ENCODE data around the gene HCRTR1.

The HCRTR1 gene

DNA sequence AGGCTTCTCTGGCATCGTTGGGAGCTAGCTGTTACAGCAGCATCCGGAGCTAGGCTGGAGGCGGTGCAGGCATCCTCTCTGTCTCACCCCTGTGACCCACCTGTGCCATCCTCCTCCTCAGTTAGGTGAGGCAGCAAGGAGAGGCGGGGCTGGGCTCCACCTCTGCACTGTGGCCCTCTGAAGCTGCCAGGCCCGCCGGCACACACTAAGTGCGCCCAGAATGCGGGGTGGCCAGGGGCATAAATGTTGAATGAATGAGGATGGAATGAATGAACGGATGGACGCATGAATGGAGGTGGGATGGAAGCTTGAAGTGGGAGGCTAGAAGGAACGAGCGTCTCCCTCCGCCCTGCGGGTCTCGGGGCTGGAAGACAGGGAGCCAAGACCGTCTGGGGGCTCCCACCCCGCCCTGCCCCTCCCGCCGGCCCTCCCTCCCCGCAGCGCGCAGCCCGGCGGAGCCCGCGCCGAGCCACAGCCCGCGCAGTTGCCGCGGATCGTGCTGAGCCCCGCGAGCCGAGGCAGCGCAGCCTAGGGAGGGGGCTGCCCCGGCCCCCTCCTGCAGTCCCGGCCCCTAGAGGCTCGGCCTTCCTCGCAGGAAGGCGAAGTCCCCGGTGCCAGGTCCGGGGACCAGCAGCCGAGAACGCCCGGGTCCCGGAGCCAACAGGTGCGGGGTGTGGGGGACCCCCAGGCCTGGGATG lies at the start of gene HCRTR1:
Gene HCRTR1 (plus strand): TSS at position 472 of the 698 bp plus-strand sequence. CDS start 1,504 bp downstream, outside the sequence.
- DNase-seq (ENCODE audit: low read depth) = no peak

DNA sequence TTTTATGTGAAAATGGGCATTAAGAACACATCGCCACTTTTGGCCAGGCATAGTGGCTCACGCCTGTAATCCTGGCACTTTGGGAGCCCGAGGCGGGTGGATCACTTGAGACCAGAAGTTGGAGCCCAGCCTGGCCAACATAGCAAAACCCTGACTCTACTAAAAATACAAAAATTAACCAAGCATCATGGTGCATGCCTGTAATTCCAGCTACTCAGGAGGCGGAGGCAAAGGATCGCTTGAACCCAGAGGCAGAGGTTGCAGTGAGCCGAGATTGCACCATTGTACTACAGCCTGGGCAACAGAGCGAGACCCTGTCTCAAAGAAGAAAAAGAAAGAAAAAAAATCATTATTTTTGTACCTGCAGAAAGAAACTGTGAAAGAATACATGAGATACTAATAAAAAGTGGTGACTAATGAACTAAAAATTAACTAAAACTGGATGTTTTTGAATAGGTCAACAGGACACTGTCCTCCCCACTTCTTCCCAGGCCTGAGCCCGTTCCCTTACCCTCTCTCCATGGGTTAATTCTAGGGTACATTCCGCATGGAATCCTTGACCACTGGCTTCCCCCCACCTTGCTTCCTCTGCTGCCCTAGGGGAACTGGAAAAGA lies 49.4 kb upstream of the HCRTR1 start:
- DNase-seq (ENCODE audit: low read depth) = no peak

DNA sequence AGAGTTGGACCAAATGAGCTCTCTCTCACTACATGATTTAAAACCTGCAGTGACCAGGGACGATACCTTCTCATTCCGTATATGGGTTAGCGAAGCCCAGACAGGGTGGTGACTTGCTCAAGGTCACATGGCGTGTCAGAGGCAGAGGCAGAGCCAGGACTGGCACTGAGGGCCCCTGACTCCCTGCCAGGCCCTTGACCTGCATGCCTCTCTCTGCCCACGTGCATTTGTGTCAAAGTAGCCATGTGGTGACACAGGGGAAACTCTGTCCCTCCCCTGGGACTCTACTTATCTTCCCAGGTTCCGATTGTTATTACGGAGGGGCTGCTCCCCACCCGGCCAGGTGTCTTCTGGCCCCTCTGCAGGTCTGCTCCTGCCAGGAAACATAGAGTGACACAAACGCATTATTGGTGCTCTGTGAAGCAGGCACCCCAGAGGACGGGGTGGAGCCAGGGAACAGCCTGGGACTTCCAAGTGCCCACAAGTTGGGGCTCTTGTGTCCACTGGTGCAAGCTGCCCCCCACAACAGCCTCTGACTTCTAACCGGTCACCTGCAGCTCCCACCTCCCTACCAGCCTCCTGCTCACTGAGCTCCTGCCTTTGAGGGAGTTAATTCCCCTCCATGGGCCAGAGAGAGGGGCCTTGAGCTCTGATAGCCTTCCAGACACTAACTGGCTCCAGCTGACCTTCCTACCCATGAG lies 48.4 kb upstream of the HCRTR1 start:
- DNase-seq (ENCODE audit: low read depth) = no peak

DNA sequence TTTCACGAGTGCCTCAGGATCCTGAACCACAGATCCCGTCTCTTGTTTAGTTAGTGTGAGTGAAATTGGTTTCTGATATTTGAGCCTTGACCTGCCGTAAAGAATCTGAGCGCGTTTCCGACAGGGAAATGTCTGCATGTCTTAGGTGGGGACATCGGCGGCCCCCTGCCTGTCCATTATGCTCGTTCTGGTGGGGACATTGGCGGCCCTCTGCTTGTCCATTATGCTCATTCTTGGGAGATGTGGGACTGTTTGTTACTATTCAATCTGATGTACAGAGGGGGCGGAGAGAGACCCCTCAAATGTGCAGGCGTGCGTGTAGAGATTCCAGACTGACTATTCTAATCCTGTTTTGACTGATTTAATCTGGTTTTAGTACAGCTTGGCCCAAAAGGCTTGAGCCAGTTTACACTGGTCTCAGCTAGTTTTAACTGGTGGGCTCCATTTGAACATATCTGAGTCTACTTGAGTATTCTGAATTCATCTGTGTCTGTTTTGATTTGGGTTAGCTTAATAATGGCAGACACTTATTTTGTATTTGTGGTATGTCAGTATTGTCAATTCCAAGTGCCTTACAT lies 47.8 kb upstream of the HCRTR1 start:
- DNase-seq (ENCODE audit: low read depth) = no peak

DNA sequence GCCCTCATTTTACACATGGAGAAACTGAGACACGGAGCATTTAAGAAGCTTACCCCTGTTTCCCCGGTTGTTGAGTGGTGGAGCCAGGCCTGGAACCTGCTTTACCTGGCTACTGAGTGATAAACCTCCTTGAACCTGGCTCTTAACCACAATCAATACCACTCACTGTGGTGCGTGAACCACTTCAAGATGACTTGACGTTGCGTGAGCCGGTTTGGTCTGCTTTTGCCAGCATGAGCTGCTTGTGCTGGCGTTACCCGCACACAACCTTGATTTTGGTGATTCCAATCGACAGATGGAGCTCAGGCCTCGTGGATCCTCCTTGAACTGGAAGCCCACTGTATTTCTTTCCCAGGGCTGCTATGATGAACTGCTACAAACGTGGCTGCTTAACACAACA lies 47.3 kb upstream of the HCRTR1 start:
- DNase-seq (ENCODE audit: low read depth) = no peak

DNA sequence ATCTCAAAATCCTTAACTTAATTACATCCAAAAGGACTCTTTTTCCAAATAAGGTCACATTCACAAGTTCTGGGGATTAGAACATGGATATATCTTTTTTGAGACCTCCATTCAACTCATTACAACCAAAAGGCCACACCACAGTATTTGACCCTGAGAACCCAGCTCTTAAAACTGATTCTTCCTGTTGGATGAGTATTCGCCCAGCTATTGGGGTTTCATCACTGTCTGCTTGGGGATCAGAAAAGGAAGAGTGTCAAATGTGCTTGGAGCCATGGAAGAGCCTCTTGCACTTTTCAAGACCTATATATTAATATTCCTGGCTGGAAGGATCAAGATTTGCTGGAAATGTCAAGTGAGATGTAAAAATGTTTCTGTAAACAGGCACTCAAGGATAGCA lies 46.6 kb upstream of the HCRTR1 start:
- no peak for DNase-seq (ENCODE audit: low read depth)

DNA sequence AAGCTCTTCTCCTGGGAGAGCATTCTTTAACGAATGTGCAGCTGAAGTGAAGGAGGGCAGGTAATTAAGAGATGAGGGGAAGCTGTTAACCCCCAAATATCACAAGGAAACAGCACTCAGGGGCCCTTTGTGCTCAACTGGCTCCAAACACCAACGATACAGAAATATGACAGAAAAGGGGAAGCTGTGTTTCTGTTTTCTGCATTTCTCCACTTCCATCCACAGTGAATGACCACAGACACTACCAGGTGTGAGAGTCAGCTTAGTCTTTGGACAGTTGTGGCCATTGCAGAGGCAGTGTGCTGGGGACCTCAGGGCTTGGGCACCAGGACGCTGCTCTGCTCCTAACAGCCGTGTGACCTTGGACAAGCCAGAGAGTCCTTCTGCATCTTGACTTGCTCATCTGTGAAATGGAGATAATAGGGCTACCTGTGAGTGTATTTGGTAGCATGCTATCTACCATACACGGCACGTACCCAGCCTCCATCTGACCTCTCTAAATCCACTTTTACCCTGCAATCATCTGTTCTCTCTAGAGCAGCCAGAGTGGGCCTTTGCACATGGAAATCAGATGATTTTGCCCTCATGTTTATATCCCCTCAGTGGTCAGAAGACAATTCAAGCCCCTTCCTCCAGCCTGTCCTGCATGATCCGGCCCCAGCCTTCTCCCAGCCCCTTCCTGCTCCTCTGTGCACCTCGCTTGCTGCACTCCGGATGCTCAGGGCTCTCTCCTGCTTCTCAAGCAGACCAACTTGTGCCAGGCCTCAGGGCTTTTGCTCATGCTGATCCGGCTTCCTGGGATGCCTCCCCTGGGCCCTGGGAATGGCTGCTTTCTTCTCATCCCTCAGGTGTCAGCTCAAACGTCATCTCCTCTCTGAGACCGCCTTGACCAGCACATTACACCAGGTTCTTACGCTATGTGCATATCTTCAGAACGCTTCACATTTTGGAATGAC lies 45.9 kb upstream of the HCRTR1 start:
- no peak for DNase-seq (ENCODE audit: low read depth)

DNA sequence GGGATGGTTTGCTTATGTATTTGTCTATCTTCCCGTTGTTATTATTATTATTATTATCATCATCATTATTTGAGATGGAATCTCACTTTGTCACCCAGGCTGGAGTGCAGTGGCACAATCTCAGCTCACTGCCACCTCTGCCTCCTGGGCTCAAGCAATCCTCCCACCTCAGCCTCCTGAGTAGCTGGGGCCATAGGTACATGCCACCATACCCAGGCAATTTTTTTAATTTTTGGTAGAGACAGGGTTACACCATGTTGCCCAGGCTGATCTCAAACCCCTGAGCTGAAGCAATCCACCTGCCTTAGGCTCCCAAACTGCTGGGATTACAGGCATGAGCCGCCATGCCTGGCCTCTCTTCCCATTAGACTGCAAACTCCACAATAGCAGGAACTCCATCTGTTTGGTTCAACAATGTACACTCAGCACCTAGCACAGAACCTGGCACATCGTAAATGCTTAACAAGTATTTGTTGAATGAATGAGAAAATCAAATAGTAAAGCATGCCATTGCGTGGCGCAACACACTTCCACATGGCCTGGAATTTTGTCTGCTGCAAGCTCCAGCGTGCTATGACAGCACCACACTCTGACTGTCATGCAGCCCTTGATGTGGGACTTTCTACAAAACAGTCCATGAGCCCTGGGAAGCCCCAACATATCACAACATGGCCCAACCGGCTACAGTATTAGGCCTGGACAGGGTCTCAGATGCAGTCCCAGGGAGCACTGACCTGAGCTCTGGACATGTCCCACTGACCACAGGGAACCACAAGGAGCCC lies 45.0 kb upstream of the HCRTR1 start:
- DNase-seq (ENCODE audit: low read depth) = no peak

DNA sequence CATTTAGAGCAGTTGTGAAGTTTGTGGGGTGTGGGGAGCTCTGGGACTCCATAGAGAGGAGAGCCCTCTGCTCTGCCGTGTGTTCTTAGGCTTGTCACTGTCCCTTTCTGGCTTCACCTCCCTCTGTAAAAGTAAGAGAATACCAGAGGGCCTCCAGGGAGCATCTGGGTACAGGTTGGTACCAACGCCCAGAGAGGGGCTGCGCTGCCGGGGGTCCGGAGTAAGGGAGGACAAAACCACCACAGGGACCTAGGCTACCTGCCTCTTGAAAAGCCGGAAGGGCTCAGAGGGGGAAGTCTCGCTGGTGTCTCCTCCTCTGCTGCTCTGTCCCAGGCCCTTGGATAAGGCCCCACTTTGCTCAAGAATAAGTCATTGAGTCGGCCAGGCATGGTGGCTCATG lies 44.2 kb upstream of the HCRTR1 start:
- no peak for DNase-seq (ENCODE audit: low read depth)

DNA sequence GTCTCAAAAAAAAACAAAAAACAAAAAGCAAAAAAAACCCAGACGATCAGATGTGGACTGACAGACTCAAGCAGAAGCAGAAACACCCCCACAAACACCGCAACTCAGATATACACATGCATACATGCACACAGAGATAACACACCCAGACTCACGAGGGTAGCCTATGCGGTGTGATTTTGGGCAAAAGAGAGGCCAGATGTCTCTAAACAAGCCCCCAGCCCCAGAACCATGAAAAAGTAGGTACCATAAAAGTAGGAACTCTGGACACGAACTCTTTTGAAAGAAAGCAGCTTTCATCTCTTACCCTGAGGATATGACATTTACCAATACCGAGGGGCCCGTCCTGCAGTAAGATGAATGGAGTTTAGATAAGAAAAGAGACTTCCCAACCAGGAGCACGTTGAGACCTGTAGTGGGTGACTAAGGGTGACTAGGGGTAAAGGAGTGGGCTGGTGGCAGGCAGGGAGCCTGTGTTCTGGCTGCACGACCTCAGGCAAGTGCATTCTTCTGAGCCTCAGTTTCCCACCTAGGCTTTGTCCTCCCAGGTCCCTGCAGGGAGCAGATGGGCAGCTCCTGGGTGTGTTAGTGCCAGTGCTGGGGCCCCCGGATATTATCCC lies 42.6 kb upstream of the HCRTR1 start:
- DNase-seq (ENCODE audit: low read depth) = no peak

DNA sequence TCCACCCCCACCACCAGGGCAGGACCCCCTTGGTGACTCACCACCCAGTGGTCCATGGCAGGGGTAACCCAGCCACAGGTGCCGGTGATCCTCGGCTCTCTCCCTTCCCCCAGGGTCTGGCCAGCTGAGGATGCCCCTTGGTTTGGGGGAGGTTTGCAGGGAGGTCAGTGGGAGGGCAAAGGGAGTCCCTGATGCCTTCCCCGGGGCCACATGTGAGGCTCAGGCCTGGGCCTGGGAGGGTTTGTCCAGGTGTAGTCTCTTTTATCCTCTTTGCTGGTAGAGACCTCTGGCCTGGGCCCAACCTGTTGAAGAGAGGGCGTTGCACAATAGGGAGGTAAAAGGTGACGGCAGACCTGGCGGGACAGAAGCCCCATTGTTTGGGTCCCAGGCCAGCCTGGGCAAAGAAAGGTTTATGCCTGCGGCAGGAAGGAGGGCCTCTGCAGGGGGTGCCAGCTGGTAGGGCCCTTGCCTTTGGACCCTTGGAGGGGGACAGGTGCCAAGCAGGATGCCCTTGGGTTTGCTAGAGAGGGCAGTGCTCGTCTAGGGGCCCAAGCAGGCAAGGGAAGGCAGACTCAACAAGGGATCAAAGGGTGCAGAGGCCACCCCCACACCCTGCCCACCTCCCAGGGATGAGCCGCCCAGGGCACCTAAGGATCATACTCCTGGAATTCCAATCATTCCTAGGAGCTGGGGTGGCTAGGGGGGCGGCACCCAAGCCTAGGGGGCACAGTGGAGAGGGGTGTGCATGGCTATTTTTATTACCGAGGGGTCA lies 41.9 kb upstream of the HCRTR1 start:
- DNase-seq (ENCODE audit: low read depth) = no peak

DNA sequence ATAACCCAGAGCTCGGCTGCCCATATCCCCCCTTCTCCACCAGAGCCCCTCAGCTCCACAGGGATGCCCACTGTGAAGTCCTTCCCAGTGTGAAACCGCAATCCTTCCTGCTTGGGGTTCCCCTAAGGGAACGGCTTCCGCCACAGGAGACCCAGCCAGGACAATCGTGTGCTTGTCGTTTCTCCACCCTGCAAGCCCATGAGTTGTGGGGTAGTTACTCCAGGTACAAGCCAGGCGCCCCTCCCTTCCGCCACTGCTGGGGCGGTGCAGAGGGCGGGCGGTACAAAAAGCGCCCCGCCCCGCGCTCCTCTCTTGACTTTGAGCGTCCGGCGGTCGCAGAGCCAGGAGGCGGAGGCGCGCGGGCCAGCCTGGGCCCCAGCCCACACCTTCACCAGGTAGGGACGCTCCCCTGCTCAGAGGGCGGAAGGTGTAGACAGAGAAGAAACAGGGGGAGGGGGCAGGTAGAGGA lies 41.3 kb upstream of the HCRTR1 start, which contains the start of gene TINAGL1:
Gene TINAGL1 (plus strand): TSS at position 315 of the 469 bp plus-strand sequence. CDS start 634 bp downstream, outside the sequence.
- no peak for DNase-seq (ENCODE audit: low read depth)

DNA sequence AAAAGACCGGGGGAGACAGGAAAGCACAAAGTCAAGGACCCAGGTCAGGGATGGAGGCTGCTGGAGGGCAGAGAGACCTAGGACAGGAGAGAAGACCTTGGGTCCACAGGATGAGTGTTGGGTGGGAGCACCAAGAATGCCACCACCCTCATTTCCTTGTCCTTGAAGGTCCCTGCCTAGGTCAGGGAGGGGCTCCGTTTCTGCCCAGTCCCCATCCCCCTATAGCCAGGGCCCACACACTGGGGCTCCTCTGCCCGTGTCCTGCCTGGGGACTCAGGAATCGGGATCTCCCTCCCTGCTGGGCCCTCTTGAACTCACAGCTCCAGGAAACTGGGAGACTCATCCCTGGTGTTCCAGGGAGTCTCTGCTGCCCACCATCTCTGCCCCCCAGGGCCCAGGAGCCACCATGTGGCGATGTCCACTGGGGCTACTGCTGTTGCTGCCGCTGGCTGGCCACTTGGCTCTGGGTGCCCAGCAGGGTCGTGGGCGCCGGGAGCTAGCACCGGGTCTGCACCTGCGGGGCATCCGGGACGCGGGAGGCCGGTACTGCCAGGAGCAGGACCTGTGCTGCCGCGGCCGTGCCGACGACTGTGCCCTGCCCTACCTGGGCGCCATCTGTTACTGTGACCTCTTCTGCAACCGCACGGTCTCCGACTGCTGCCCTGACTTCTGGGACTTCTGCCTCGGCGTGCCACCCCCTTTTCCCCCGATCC lies 40.6 kb upstream of the HCRTR1 start:
- DNase-seq (ENCODE audit: low read depth) = no peak

DNA sequence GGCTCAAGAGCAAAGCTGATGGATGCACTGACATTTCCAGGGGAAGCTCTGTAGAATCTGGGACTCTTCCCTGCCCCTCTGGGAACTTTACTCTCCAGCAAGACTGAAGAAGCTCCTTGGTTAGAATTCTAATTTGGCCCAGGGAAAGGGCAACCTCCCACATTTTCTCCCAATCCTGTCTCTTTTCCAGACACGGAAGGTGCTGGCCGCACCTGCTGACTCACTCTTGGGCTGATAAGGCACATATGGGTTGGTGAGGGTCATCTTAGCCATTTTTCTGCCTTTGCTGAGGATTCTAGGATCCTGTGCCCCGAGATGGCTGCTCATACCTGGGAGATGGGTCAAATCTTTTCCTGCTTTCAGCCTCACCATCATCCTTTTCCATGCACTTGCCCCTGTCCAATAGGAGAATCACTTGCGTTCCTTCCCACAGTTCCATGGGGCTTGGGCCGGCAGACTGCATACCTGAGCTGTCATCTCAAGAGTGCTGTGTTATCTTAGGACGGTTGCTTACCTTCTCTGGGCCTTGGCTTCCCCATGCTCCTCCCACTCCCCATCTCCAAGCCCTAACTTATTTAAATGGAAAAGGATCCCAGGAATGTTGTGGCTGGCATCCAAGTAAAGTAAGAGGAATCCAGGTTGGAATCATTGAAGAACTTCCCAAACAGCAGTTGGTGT lies 39.8 kb upstream of the HCRTR1 start:
- DNase-seq (ENCODE audit: low read depth) = no peak

DNA sequence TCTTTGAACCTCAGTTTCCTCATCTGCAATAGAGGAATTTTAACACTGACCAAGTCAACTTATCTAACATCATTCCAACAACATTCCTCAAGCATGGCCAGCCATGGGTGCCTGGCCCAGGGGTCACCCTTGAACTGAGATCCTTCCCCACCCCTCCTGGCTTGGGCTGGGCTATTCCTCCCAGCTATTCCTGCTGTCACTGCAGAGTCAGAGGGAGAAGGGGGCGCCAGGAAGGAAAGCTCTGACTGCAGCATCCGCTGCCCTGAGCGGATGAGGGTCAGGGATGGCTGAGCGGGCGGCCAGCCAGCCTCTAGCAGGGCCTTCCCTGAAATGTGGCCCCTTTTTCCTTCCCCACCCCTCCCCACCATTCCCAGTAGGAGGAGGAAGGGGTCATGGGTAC lies 38.1 kb upstream of the HCRTR1 start:
- no peak for DNase-seq (ENCODE audit: low read depth)

DNA sequence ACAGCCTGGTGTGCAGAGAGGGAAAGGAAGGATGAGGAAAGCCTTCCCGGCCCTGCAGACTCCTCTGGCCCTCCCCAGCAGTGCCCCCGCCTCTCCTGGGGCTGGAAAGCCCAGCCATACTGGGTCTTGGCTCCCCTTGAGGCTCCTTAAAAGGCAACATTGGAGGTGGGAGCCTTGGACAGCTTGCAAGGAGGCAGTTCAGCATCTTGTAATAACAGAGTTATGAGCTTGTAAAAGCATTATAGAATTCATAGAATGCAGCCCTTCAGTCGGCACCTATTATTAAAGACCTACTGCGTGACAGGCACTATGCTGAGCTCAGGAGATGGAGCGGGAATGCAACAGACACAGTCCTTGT lies 37.0 kb upstream of the HCRTR1 start:
- DNase-seq (ENCODE audit: low read depth) = no peak

DNA sequence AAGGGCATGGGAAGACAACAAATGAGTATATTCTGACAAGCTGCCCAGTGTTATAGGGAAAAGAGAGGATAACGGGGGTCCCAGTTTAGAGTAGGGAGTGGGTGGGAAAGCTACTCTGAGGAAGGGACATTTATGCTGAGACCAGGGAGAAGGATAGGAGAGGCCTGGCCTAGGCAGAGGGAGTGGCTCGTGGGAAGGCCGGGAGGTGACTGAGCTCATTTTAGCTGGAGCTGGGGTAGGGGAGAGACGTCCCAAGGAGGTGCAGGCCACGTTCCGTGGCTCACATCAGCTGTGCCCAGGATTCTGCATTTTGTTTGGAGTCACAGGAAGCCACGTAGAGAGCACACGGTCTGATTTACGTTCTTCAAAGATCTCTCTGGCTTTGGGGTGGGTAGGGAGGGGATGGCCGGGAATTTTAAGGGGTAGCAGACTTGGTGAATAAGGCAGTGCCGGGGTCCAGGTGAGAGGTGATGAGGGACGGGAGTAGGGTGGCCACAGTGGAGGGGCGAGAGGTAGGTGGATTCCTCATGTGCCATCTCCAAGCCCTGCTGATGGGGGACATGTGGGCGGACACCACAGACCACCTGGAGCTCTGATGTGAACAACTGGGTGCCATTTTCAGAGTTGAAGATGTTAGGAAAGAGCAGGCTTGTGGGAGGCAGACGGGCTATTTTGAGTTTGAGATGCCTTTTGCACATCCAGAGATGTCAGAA lies 36.4 kb upstream of the HCRTR1 start:
- no peak for DNase-seq (ENCODE audit: low read depth)
